Measurements from ENCODE around the gene ACBD6.

The ACBD6 gene

GRCh38 chr1:180295999-180296398 lies 206.4 kb downstream of the ACBD6 start:
- DNase-seq (ENCODE audit: low spot score) = no peak

DNA sequence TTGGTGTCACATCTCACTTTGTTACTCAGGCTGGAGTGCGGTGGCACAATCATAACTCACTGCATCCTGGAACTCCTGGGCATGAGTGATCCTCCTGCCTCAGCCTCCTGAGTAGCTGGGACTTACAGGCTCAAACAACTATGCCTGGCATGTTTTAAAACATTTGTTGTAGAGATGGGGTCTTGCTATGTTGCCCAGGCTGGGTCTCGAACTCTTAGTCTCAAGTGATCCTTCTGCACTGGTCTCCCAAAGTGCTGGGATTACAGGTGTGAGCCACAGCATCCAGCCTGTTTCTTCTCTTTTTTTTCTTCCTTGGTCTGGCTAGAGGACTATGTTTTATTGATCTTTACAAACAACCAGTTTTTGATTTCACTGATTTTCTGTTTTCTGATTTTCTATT lies 207.7 kb downstream of the ACBD6 start:
- DNase-seq (ENCODE audit: low spot score) = no peak

- no peak for DNase-seq (ENCODE audit: low spot score)
Measured at GRCh38 chr1:180291004-180291403, 211.4 kb downstream of the ACBD6 start.

DNA sequence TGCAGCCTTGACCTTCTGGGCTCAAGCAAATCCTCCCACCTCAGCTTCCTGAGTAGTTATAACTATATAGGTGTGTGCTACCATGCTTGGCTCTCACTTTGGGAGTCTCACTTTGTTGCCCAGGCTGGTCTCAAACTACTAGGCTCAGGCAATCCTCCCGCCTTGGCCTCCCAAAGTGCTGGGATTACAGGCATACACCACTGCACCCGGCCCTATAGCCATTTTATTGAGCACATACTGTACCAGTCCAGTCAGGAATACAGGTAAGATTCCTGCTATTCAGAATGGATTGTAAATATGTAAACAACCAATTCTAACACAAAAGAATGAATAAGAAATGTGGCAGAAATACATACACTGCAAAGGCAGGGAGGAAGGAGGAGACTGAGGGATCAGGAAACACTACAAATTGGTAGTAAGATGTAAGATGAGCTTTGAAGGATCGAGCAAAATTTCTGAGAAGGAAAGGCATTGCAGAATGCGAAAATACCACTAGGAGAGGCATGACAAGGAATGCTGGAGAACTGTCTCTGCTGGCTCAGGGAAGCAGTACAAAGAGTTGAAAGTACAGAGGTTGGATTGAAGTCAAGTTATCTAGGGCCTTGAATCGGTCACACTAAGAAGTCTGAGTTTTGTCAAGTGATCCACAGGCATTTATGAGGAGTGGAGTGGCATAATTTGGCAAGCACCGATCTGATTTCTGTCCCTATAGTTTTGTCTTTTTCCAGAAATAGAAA lies 211.9 kb downstream of the ACBD6 start:
- DNase-seq (ENCODE audit: low spot score) = no peak

DNA sequence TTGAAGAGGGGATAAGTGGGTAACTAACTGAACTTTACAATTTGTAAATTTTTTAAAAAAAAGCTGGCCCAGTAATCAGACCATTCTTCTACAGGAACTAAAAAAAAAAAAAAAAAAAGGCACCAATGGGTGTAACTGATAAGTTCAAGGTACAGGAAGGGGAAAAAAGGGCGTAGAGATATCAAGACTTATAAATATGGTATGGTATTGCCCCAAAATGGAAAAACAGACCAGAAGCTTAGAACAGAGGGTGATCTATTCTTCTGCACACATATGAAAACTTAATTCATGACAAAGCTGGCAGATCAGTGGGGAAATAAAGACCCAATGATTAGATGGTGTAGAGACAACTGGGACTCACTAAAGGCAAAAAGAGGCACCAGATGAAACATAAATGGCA lies 213.4 kb downstream of the ACBD6 start:
- no peak for DNase-seq (ENCODE audit: low spot score)

DNA sequence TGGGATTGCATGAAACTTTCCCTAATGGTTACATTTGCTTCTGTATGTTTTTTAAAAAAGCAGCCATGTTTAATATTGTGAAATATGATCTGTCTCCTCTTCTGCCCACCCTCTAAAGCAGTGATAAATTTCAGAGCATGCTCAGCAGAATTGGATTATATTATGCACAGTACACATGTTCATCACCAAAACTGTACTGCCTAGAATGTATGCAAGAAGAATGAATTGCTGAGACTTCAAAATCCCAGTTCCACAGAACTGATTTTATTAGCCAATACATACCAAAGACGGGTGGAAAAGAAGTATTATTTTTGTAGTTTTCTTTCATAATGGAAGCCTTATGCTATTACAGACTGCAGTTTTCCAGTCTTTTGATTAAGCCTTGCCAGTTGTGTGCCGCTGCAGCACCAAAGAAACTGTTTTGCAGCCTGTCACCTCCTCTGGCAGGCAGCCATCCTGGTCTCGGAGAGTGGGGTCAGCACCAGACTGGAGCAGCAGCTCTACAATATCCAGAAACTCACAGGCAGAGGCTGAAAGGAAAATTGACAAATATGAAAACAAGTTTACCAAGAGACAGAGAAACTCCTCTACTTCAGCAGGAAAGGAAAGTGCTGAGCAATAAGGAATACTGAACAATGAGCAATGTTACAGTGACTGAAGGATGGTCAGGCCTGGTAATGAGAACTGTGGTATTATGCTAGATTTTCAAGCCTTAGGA lies 214.2 kb downstream of the ACBD6 start:
- no peak for DNase-seq (ENCODE audit: low spot score)

DNA sequence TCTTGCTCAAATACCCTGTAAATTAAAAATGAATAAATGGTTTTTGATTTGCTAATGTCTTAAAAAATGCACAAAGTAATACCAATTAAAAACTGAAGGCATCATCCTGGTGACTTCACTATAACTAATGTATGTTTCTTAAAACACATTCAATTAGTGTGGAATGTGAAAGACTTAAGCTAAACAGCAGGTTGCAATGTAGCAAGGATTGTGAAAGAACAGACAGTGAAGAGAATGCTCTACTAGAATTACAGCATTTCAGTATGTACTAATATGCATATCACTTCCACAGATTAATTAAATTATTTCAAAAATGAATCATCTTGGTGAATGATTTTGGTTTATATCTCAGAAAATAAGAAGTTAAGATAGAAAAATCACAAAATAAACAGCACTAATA lies 216.0 kb downstream of the ACBD6 start:
- DNase-seq (ENCODE audit: low spot score) = no peak

DNA sequence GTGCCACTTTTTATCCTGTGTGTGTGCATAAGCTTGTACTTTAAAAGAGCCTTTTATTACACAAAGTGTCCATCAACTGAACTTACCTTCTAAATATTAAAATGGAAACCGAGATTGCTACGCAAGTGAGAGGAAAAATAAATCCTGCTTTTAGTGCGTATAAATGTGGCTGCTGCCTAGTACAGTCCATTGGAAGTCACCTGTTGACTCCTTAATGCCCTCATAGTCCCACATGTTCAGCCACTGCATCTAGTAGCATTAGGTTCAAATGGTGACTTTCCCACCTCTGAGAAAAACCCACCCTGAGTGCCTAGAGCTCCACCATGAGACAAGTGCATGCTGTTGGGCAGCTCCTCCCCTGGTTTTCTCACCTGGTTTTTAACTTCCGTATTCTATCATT lies 219.3 kb downstream of the ACBD6 start:
- DNase-seq (ENCODE audit: low spot score) = no peak

GRCh38 chr1:180282401-180283044 lies 219.9 kb downstream of the ACBD6 start:
- no peak for DNase-seq (ENCODE audit: low spot score)

DNA sequence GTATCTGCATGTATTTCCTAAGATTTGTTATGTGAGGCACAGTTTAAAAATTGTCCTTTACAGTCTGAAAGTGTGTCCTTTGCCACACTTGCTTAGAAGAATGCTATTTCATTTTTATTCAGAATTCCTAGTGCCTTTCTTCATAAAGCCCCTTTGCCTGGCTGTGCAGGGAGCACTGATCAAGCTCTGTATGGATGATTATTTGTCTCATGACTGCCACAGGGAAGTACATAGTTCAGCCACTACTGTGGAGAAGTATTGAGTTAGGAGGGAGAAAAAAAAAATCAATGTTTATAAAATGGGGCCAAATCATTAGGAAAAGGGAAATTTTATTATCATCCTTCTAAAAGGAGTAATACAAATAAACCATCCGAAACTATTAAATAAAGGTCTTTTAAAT lies 220.9 kb downstream of the ACBD6 start:
- DNase-seq (ENCODE audit: low spot score) = no peak

- DNase-seq (ENCODE audit: low spot score) = no peak
Measured at GRCh38 chr1:180280617-180281016, 221.8 kb downstream of the ACBD6 start.

- DNase-seq (ENCODE audit: low spot score) = no peak
Measured at GRCh38 chr1:180279651-180280050, 222.7 kb downstream of the ACBD6 start.

DNA sequence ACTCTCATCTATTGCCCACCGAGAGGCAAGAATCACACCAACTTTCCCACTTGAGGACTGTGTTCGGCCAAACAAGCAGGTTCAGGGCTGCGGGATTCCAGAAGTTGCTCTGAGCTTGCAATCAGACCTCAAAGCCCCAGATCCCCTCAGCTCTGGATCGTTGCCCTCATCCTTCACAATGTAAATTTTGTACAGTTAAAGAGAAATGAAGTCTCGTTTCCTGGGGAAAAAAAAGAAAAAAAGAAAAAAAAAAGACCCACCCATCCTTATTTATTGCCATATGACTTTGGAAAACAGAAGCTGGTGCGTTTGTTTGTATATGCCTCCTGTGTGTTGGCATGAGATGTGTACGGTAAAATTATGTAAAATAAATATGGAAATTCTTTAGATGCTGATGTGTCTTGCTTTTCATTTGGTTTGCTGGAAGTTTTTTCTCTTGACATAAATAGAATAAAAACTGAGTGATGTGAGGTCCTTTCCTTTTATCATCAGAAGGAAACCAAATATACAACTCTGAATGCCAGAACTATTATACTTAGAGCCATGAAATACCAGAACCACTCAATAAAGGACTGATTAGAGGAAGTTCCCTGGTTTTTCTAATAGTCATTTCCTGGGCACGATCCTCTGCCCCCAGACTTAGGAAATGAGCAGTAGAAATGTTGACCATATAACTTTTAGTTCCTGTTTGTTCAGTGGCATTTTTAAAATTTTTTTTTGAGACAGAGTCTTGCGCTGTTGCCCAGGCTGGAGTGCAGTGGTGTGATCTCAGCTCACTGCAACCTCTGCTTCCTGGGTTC lies 223.6 kb downstream of the ACBD6 start:
- DNase-seq (ENCODE audit: low spot score) = no peak

GRCh38 chr1:180278194-180278515 lies 224.2 kb downstream of the ACBD6 start:
- no peak for DNase-seq (ENCODE audit: low spot score)

DNA sequence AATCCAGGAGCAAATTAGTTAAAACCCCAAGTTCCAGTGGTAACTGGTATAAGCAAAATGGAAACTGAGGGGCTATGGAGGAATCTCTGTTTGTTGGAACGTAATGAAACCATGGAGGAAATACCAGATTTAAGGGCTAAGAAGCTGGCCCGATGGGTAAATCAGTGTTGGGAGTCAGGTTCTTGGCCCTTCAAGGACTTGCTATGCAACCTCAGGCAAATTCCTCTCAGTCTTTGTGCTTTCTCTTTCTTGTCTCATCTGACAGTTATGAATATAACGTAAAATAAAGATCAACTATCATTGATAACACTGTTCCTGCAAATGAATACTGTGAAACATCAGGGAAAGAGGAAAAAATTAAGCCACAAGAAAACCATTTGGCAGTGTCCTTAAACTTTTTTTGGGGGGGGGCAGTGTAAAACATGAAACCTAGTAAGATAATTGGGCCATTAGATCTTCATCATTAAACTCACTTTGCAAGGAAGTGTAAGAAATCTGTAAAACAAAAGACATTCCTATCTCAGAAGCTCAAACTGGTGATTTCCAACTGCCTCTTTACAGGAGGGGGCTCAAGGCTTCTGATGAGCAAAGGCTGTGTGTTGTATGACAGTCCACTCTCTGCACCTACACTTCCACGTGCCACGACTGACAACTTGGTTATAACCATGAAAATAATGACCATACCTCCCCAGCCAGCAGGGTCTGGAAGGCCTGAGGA lies 224.7 kb downstream of the ACBD6 start:
- DNase-seq (ENCODE audit: low spot score) = no peak

GRCh38 chr1:180275726-180276125 lies 226.7 kb downstream of the ACBD6 start:
- DNase-seq (ENCODE audit: low spot score) = no peak

DNA sequence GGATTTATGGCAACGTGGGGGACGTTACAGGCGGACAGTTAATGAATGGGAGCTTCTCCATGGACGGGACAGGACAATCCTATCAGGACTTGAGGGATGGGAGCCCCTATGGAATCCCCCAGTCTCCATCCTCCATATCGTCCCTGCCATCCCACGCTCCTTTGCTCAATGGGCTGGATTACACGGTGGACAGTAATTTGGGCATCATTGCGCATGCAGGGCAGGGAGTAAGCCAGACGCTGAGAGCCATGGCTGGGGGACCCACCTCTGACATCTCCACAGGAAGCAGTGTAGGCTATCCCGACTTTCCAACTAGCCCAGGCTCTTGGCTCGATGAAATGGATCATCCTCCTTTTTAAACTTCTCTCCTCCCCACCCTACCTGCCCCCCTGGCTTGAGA lies 228.2 kb downstream of the ACBD6 start:
- no peak for DNase-seq (ENCODE audit: low spot score)

GRCh38 chr1:180273066-180273465 lies 229.3 kb downstream of the ACBD6 start:
- no peak for DNase-seq (ENCODE audit: low spot score)

DNA sequence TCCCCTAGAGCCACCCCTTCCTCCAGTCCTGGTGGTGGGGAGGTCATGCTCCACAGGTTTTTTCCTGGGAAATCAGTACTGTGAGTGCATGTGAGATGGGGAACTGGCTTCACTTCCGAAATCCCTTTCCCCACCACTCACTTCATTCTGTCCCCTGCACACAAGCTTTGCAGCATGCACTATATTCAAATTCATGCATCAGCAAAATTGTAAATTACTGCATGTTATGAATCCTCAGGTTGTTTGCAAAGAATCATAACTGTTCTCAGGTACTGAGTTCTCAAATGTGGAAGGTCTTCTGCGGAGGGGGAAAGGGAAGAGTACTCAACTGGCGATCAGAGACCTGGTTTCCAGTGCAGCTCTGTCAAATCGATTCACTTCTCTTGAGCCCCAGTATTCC lies 230.0 kb downstream of the ACBD6 start:
- DNase-seq (ENCODE audit: low spot score) = no peak

DNA sequence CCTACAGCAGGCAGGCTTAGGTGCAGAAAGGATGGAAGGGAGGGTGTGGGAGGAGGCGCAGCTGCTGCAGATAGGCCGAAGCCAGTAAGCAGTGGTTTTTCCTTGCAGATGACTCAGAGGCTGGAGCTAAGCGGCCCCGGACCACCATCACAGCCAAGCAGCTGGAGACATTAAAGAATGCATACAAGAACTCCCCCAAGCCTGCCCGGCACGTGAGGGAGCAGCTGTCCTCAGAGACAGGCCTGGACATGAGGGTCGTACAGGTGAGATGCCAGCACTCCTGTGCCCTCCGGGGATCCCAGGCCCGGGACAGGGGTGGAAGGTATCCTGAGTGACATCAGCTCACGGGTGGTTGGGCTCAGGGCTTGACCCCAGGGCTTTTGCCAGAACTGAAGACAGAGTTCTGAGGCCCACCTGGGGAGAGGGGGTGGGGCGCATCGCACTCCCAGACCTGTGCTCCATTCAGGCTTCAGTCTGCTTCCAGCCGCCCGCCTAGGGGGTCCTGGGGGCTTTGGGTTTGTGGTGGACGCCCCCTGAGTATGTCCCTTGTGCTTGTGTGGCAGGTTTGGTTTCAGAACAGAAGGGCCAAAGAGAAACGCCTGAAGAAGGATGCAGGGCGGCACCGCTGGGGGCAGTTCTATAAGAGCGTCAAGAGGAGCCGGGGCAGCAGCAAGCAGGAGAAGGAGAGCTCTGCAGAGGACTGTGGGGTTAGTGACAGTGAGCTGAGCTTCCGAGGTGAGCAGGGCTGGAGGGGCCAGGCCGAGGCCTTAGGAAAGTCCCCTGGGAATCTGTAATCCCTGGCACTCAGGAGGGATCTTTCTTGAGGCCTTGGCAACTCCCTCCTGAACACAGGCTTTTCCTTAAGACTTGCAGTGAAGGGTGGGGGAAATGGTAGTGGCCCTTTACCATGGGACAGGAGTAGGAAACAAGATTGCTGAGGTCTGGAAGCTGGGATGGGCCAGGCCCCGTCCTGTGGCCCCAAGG lies 230.8 kb downstream of the ACBD6 start:
- DNase-seq (ENCODE audit: low spot score) = no peak
